Measurements from ENCODE around the gene AKT3.

The AKT3 gene

DNA sequence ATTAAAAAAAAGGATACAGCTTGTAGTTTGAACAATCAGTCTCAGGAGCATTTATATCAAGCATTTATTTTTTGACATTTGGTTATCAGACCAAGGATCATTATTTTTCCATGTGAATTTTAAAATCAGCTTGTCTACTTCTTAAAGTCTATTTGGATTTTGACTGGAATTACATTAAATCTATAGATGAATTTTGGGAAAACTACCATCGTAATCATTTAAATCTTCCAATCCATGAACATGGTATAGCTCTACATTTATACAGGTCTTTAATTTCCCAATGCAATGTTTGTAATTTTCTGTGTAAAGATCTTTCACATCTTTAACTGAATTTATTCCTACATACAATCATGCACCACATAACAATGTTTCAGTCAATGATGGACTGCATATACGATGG, 203.2 kb downstream of the AKT3 start:
- no peak overlapping the region for H3K4me3 ChIP-seq (ENCODE audit: control insufficient read depth, low read depth, low read length)
- TF ChIP-seq, protein P1, sequence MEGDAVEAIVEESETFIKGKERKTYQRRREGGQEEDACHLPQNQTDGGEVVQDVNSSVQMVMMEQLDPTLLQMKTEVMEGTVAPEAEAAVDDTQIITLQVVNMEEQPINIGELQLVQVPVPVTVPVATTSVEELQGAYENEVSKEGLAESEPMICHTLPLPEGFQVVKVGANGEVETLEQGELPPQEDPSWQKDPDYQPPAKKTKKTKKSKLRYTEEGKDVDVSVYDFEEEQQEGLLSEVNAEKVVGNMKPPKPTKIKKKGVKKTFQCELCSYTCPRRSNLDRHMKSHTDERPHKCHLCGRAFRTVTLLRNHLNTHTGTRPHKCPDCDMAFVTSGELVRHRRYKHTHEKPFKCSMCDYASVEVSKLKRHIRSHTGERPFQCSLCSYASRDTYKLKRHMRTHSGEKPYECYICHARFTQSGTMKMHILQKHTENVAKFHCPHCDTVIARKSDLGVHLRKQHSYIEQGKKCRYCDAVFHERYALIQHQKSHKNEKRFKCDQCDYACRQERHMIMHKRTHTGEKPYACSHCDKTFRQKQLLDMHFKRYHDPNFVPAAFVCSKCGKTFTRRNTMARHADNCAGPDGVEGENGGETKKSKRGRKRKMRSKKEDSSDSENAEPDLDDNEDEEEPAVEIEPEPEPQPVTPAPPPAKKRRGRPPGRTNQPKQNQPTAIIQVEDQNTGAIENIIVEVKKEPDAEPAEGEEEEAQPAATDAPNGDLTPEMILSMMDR (conservative IDR thresholded peaks at IDR 0.05; ENCODE audit: control insufficient read depth, insufficient read depth, low read depth, low read length), result no peak
- no peak for DNase-seq (ENCODE audit: low read depth)

DNA sequence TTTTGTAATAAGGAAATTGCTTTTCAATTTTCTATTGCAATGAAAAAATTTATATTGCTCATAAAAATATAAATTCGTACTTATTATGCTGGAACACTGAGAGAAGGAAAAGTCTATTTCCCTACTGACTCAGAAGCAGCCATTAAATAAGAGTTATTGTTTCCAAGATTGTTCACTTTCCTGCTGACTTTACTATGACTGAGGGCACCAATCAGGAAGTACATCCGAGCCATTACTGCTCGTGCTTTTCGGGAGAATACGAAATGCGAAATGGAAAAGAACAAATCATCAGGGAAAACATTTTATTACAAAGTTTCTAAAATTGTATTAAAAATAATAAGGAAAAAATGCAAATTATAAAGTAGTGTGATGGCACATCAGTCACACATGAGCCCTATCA, 204.8 kb downstream of the AKT3 start:
- TF ChIP-seq, protein P1 (conservative IDR thresholded peaks at IDR 0.05; ENCODE audit: control insufficient read depth, insufficient read depth, low read depth, low read length), result no peak
- DNase-seq (ENCODE audit: low read depth), result no peak
- H3K4me3 ChIP-seq (ENCODE audit: control insufficient read depth, low read depth, low read length), result no peak overlapping the region

DNA sequence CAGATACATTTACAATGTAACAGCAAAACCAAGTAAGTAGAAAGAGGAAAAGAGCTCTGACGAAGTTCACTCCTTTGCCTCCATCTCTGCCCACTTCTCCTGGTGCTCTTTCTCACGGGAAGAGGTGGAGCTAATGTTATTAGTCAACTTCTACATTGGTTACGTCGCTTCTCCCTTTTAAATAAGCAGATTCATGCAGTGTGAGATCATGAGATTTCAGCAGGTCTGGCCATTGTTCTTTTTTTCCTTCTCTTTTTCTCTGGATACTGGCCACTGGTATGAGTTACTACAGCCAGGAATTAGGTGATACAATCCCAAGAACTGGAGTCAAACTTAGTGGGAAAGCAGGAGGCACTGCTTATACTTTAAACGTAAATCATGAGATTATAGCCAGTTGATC, 207.1 kb downstream of the AKT3 start:
- TF ChIP-seq, protein P1 (conservative IDR thresholded peaks at IDR 0.05; ENCODE audit: control insufficient read depth, insufficient read depth, low read depth, low read length), result no peak
- H3K4me3 ChIP-seq (ENCODE audit: control insufficient read depth, low read depth, low read length), result no peak overlapping the region
- peak; percentile 68 for DNase-seq (ENCODE audit: low read depth)

DNA sequence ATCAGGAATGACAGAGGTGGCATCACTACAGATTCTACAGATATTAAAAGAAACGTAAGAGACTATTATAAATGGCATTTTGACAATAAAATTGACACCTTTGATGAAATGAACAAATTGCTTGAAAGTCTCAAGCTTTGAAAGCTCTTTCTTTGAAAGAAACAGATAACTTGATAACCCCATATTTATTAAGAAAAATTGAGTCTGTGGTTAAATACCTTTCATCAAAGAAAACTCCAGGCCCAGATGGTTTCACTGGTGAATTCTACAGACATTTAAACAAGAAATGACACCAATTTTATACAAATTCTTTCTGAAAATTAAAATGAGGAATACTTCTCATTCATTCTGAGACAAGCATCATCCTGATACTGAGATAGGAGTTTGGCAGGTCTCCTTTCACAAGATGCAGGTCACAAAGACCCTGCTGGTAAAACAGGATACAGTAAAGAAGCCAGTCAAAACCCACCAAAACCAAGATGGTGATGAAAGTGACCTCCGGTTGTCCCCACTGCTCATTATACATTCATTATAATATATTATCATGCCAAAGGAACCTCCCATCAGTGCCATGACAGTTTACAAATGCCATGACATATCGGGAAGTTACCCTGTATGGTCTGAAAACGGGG, 210.9 kb downstream of the AKT3 start:
- TF ChIP-seq, protein P1 (conservative IDR thresholded peaks at IDR 0.05; ENCODE audit: control insufficient read depth, insufficient read depth, low read depth, low read length), result no peak
- no peak for DNase-seq (ENCODE audit: low read depth)
- no peak overlapping the region for H3K4me3 ChIP-seq (ENCODE audit: control insufficient read depth, low read depth, low read length)

DNA sequence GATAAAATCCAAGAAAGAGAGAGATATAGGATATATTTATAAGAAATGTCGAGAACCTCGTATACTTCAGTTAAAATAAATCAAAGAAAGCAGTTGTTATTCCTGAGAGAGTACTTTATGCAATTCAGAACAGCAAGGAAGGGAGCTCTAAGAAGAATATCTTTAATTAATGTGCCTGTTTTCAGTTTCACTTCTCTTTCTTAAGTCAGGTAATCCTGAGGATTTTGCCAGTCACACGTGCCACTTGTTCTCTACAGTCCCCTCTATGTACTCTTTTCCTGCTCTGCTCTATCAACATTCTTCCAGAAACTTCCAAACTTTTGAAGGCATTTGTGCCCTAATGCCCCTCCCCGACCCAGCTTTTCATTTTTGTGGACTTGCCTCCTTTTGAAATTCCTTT, 211.9 kb downstream of the AKT3 start:
- TF ChIP-seq, protein P1 (conservative IDR thresholded peaks at IDR 0.05; ENCODE audit: control insufficient read depth, insufficient read depth, low read depth, low read length), result no peak

DNA sequence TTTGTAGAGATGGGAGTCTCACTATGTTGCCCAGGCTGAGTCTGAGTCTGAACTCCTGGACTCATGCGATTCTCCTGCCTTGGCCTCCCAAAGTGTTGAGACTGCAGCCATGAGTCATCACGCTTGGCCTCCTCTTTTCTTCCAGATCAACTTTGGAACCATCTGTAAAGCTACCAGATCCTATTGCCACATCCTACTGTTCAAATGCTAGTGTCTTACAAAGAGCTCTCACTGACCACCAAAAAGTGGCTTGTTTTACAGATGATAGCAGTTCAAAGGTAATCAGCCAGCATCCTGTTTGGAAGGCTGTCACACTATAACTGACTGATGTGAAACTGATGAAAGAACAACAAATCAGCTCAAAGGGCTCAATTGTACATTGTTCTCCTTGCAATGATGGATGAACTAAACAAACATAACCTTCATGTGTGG, 221.6 kb downstream of the AKT3 start:
- TF ChIP-seq, protein P1 (conservative IDR thresholded peaks at IDR 0.05; ENCODE audit: control insufficient read depth, insufficient read depth, low read depth, low read length), result no peak
- no peak overlapping the region for H3K4me3 ChIP-seq (ENCODE audit: control insufficient read depth, low read depth, low read length)
- peak; percentile 39 for DNase-seq (ENCODE audit: low read depth)

More for the DNA sequence above, 211.9 kb downstream of the AKT3 start:
- H3K4me3 ChIP-seq (ENCODE audit: control insufficient read depth, low read depth, low read length), result no peak overlapping the region
- DNase-seq (ENCODE audit: low read depth), result no peak

DNA sequence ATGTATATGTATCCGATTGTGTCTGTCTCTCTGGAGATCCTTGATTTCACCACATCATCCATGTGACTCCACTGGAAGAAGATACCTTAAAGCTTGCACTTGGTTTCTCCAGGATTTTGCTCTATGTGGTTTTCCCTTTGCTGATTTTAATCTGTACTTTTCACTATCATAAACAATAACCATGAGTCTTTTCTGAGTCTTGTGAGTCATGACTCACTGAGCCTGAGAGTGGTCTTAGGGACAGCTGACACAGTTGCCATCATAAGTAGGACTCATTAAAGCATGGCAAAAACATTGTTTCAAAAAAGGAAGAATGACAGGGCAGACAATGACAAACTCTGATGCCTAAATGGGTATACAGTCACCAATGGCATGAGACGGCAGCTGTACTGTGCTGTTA, 226.2 kb downstream of the AKT3 start:
- peak; percentile 49 for DNase-seq (ENCODE audit: low read depth)
- H3K4me3 ChIP-seq (ENCODE audit: control insufficient read depth, low read depth, low read length), result no peak overlapping the region
- TF ChIP-seq, protein P1 (conservative IDR thresholded peaks at IDR 0.05; ENCODE audit: control insufficient read depth, insufficient read depth, low read depth, low read length), result no peak

Measured in fibroblast of mammary gland (primary cell).